Astrocyte of the spinal cord (primary cell): Measurements from ENCODE around the gene CCDC81.
A peak's percentile ranks its signal among the peaks of the same experiment; 100 is the strongest.

ENCODE experiments used
- DNase-seq: peaks from one replicate; pipeline ENCODE4 v3.0.0; 2011; ENCODE audit warnings: low read depth, low spot score
- H3K4me3 ChIP-seq: 2 replicates; pipeline ENCODE4 v1.5.1; 2011; ENCODE audit warnings: low read depth, mild to moderate bottlenecking, low read length, moderate library complexity
- in situ Hi-C: cut with HindIII; loops from 2 replicates; pipeline ENCODE4 v1.10.0; 2017; ENCODE audit warnings: low sequenced_read_pairs
- TF ChIP-seq, protein P1 (sequence below): IDR thresholded peaks from 2 replicates; pipeline ENCODE4 v1.5.1; 2012; ENCODE audit warnings: low read depth, mild to moderate bottlenecking, low read length, inconsistent platforms

The CCDC81 gene

DNA sequence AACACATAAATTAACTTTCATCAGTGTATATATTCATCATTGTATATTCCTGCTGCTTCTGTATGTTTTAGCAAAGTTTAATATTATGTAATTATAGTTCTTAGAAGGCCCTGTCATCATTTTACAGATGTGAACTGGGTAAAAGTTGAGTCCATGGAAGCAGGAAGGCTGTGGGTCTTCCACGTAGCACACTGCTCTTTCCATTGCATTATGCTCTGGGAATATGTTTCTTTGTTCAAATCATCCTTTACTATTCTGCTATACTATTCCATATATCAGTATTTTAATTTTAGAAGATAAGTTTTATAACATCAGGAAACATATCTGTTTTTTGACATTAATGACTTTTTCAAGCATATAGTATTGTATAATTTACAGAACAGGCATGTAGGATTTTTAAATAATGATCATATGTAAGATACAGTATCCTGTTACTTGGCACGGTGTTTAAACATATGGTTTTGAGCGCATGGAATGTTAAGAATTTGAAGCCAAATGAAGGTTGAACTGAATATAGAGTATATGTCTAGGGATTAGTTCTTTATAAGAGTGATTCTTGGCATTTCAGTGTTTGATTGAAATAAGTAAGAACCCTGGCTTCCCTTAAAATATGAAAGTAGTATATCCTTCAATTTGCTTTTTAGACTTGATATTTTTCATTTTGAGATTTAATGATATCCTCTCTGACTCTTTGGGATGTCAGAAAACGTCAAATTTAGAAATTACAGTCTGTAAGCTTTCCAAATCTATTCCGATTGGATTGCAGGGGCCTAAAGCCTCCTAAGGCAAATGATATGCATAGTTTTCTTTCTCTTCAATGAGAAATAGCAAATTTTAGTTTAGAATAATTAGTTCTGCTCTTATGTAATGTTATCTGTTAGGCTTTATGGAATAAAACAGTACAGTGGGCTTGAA, 8.6 kb downstream of the CCDC81 start:
- no peak for DNase-seq
- in situ Hi-C loops = no loop called here
- TF ChIP-seq, protein P1, sequence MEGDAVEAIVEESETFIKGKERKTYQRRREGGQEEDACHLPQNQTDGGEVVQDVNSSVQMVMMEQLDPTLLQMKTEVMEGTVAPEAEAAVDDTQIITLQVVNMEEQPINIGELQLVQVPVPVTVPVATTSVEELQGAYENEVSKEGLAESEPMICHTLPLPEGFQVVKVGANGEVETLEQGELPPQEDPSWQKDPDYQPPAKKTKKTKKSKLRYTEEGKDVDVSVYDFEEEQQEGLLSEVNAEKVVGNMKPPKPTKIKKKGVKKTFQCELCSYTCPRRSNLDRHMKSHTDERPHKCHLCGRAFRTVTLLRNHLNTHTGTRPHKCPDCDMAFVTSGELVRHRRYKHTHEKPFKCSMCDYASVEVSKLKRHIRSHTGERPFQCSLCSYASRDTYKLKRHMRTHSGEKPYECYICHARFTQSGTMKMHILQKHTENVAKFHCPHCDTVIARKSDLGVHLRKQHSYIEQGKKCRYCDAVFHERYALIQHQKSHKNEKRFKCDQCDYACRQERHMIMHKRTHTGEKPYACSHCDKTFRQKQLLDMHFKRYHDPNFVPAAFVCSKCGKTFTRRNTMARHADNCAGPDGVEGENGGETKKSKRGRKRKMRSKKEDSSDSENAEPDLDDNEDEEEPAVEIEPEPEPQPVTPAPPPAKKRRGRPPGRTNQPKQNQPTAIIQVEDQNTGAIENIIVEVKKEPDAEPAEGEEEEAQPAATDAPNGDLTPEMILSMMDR = no peak
- H3K4me3 ChIP-seq = no peak overlapping the region

GRCh38 chr11:86386283-86386682, 11.6 kb downstream of the CCDC81 start:
- in situ Hi-C loops = no loop called here

DNA sequence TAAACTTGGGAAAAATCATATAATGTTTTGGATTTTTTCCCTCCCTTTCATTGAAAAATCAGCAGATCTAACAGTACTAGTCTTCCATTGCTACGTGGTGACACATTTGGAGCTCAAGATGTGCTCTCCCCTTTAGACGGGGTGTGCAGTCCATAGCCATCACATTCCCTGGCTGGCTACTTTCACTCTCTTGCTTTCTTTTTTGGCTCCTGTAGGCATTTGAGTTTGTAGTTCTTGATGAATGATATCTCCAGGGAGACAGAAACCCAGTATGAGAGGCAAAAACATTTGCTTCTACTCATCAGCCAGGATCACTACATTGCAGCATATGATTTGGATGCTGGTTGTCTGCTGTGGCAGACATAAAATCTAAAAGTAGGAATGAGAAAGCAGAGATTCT, 12.1 kb downstream of the CCDC81 start:
- TF ChIP-seq, protein P1 = no peak
- no peak overlapping the region for H3K4me3 ChIP-seq
- in situ Hi-C loops = no loop called here
- DNase-seq = no peak

More at GRCh38 chr11:86386283-86386682, 11.6 kb downstream of the CCDC81 start:
- DNase-seq = no peak
- TF ChIP-seq, protein P1 = no peak
- H3K4me3 ChIP-seq = no peak overlapping the region

- no peak for DNase-seq
- TF ChIP-seq, protein P1 = no peak
- no peak overlapping the region for H3K4me3 ChIP-seq
- in situ Hi-C loops = no loop called here
Measured at GRCh38 chr11:86388198-86388597, 13.5 kb downstream of the CCDC81 start.

DNA sequence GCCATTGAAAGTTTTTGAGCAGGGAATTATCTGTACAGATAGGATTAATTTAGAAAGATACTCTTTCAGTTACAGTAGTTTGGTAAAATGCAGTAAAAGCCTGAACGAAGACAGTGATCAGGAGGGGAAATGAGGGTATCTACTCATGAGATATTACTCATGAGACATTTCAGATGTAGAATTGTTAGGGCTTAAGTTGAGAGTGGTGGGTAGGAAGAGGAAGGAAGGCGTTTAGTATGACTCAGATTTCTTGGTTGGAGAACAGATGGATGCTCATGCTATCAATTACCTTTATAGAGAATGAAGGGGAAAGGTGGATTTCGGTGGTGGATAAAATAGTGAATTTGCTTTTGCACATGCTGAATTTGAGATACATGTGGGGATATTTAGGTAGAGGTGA, 15.8 kb downstream of the CCDC81 start:
- in situ Hi-C loops = no loop called here
- H3K4me3 ChIP-seq = no peak overlapping the region
- no peak for DNase-seq
- TF ChIP-seq, protein P1 = no peak

GRCh38 chr11:86395061-86395551, 20.4 kb downstream of the CCDC81 start:
- H3K4me3 ChIP-seq = no peak overlapping the region
- DNase-seq = peak; percentile 47
- TF ChIP-seq, protein P1 = no peak
- in situ Hi-C loops = no loop called here
